GM23248 (cell line): ENCODE data around the gene ANKDD1A.

Experiments used
- EZH2 ChIP-seq: fragments of 200-600 bp; sonication (generic); IDR thresholded peaks from 2 replicates; pipeline ENCODE4 v1.6.1; 2018; ENCODE audit warnings: antibody characterized with exemption, mild to moderate bottlenecking; ENCODE audit not compliant: insufficient read depth, poor library complexity, severe bottlenecking
- EZH2phosphoT487 ChIP-seq: fragments of 200-600 bp; sonication (generic); IDR thresholded peaks from 2 replicates; pipeline ENCODE4 v1.6.1; 2018; ENCODE audit warnings: antibody characterized with exemption, moderate library complexity, mild to moderate bottlenecking, low read depth; ENCODE audit not compliant: insufficient read depth

DNA sequence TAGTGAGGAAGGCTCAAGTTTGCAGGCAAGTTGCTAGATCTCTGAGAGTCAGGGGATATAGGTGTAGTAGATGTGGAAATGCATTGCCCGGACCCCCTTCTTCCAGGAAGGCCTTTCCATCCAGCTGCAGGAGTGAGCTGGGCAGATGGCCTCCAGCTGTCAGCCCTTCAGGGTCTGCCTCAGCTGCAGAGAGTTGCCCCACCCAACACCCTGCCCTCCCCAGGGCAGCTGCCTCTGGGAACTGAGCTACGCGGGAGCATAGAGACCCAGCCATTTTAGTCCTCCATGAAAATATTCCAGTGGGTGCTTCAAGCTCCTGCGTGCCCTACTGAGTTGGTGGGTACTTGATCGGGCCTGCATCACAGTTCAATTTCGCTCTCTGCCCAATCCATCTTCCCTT, 48.5 kb downstream of the ANKDD1A start:
- TF ChIP-seq EZH2: no peak
- TF ChIP-seq EZH2phosphoT487: no peak
